ENCODE results near the gene STAT5A. TPM values are rescaled to one million over a fixed set of nuclear protein-coding genes. Genes with fewer than 3 reads are reported as not detected.

The STAT5A gene
- total RNA-seq, 1 experiment from 2014 or later = 3.1 TPM

DNA sequence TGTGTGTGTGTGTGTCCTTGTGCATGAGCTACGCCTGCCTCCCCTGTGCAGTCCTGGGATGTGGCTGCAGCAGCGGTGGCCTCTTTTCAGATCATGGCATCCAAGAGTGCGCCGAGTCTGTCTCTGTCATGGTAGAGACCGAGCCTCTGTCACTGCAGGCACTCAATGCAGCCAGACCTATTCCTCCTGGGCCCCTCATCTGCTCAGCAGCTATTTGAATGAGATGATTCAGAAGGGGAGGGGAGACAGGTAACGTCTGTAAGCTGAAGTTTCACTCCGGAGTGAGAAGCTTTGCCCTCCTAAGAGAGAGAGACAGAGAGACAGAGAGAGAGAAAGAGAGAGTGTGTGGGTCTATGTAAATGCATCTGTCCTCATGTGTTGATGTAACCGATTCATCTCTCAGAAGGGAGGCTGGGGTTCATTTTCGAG lies 22.5 kb downstream of the STAT5A start:
- no peaks in the 10 kb centered on the region for H3K4me1 Mint-ChIP-seq (ENCODE audit: low read depth, unreplicated experiment)
- CTCF ChIA-PET = no interaction called here
- intact Hi-C loops (cut with micrococcal nuclease; ENCODE audit: unreplicated experiment) = no loop called here
- DNase-seq = no peak
- no peak overlapping the region for H3K27ac Mint-ChIP-seq (ENCODE audit: unreplicated experiment)
- BruUV-seq (replicated peaks) = no TSS peak
- TF ChIP-seq, protein P1, sequence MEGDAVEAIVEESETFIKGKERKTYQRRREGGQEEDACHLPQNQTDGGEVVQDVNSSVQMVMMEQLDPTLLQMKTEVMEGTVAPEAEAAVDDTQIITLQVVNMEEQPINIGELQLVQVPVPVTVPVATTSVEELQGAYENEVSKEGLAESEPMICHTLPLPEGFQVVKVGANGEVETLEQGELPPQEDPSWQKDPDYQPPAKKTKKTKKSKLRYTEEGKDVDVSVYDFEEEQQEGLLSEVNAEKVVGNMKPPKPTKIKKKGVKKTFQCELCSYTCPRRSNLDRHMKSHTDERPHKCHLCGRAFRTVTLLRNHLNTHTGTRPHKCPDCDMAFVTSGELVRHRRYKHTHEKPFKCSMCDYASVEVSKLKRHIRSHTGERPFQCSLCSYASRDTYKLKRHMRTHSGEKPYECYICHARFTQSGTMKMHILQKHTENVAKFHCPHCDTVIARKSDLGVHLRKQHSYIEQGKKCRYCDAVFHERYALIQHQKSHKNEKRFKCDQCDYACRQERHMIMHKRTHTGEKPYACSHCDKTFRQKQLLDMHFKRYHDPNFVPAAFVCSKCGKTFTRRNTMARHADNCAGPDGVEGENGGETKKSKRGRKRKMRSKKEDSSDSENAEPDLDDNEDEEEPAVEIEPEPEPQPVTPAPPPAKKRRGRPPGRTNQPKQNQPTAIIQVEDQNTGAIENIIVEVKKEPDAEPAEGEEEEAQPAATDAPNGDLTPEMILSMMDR (IDR thresholded peaks at IDR 0.05; ENCODE audit: unreplicated experiment) = no peak
- no peaks in the 10 kb centered on the region for H3K27me3 Mint-ChIP-seq (ENCODE audit: unreplicated experiment)
- no peak overlapping the region for H3K4me3 Mint-ChIP-seq (ENCODE audit: low read depth, unreplicated experiment)
- peaks cover 33% of the 10 kb centered on the region for H3K36me3 Mint-ChIP-seq (ENCODE audit: insufficient read depth, unreplicated experiment)
- no peaks in the 10 kb centered on the region for H3K9me3 Mint-ChIP-seq (ENCODE audit: low read depth, unreplicated experiment)

DNA sequence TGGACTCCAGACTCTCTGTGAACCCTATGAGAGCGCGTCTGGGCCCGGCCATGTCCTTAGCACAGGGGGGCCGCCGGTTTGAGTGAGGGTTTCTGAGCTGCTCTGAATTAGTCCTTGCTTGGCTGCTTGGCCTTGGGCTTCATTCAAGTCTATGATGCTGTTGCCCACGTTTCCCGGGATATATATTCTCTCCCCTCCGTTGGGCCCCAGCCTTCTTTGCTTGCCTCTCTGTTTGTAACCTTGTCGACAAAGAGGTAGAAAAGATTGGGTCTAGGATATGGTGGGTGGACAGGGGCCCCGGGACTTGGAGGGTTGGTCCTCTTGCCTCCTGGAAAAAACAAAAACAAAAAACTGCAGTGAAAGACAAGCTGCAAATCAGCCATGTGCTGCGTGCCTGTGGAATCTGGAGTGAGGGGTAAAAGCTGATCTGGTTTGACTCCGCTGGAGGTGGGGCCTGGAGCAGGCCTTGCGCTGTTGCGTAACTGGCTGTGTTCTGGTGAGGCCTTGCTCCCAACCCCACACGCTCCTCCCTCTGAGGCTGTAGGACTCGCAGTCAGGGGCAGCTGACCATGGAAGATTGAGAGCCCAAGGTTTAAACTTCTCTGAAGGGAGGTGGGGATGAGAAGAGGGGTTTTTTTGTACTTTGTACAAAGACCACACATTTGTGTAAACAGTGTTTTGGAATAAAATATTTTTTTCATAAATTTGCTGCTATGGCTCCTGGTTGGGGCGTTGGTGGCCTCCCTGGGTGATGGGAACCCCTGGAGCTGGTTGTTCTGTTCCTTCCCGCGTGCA lies 23.1 kb downstream of the STAT5A start:
- H3K27ac Mint-ChIP-seq (ENCODE audit: unreplicated experiment) = peak overlapping the region; percentile 10
- intact Hi-C loops (cut with micrococcal nuclease; ENCODE audit: unreplicated experiment) = no loop called here
- H3K4me1 Mint-ChIP-seq (ENCODE audit: low read depth, unreplicated experiment) = no peaks in the 10 kb centered on the region
- TF ChIP-seq, protein P1 (IDR thresholded peaks at IDR 0.05; ENCODE audit: unreplicated experiment) = no peak
- no peaks in the 10 kb centered on the region for H3K27me3 Mint-ChIP-seq (ENCODE audit: unreplicated experiment)
- H3K4me3 Mint-ChIP-seq (ENCODE audit: low read depth, unreplicated experiment) = no peak overlapping the region
- no TSS peak for BruUV-seq (replicated peaks)
- no peaks in the 10 kb centered on the region for H3K9me3 Mint-ChIP-seq (ENCODE audit: low read depth, unreplicated experiment)
- CTCF ChIA-PET = interaction anchor here (0.9 kb wide), 1 partner anchor 10 kb away, joined by 4 read pairs; no protein-coding TSS in a partner anchor
- peaks cover 35% of the 10 kb centered on the region for H3K36me3 Mint-ChIP-seq (ENCODE audit: insufficient read depth, unreplicated experiment)
- DNase-seq = no peak

DNA sequence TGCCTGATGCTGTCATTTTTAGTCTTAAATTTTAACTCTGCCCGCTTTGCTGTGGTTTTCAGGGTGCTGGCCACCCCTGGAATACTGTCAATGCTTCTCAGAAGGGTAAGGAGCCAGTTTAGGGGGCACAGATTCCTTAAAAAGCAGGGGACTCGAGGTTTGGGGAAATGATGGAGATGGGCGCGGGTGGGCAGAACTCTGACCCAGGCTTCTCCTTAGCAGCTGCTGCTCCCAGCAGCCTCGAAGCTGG lies 23.7 kb downstream of the STAT5A start:
- Mint-ChIP-seq H3K4me1 (ENCODE audit: low read depth, unreplicated experiment) (no peaks in the 10 kb centered on the region), H3K27ac (ENCODE audit: unreplicated experiment) (peak overlapping the region; percentile 10), H3K4me3 (ENCODE audit: low read depth, unreplicated experiment) (no peak overlapping the region), H3K9me3 (ENCODE audit: low read depth, unreplicated experiment) (no peaks in the 10 kb centered on the region), H3K27me3 (ENCODE audit: unreplicated experiment) (no peaks in the 10 kb centered on the region), H3K36me3 (ENCODE audit: insufficient read depth, unreplicated experiment) (peaks cover 35% of the 10 kb centered on the region)
- no peak for DNase-seq
- no TSS peak for BruUV-seq (replicated peaks)
- TF ChIP-seq, protein P1 (IDR thresholded peaks at IDR 0.05; ENCODE audit: unreplicated experiment) = no peak
- CTCF ChIA-PET = interaction anchor here (0.9 kb wide), 1 partner anchor 10 kb away, joined by 4 read pairs; no protein-coding TSS in a partner anchor
- intact Hi-C loops (cut with micrococcal nuclease; ENCODE audit: unreplicated experiment) = no loop called here

DNA sequence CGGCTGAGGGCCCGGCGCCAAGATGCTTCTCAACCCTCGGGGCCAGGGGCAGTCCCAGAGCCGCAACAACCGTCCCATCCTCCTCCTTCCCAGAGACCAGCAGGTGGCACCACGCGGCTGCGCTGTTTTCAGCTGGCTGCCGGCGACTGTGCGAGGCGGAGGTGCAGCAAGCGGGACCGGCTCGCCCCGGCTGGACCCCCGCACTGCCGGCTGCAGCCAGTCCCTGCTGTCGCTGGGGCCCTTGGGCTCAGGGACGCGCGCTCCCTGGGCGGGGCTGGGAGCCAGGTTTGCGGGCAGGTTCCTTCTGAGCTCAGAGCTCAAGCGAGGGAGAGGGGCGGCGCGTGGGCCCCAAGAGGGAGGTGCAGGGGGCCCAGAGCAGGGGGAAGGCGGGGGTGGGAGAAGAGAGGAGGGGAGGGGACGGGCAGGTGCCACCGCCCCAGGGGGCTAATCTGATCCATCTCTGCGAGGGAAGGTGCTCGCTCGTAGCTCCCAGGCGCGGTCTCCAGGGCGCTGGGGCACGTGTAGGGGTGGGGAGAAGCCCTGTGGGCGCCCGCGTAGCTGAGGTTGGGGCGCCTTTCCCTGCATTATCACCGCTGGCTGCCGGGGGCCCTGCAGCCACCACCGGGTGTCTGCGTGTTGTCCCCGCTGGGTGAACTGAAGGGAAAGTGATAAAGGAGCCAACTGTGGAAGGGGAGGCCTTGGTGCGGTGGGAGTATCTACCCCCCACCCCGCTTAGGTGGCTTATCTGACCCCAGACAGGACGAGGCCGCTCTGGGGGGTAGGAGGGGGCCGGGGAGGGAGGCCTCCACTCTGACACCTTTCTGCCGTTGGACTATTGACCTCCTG lies 24.2 kb downstream of the STAT5A start:
- Mint-ChIP-seq H3K4me1 (ENCODE audit: low read depth, unreplicated experiment) (peaks cover 2% of the 10 kb centered on the region), H3K27ac (ENCODE audit: unreplicated experiment) (no peak overlapping the region), H3K36me3 (ENCODE audit: insufficient read depth, unreplicated experiment) (peaks cover 35% of the 10 kb centered on the region), H3K4me3 (ENCODE audit: low read depth, unreplicated experiment) (no peak overlapping the region), H3K27me3 (ENCODE audit: unreplicated experiment) (no peaks in the 10 kb centered on the region), H3K9me3 (ENCODE audit: low read depth, unreplicated experiment) (no peaks in the 10 kb centered on the region)
- no peak for DNase-seq
- BruUV-seq (replicated peaks) = no TSS peak
- TF ChIP-seq, protein P1 (IDR thresholded peaks at IDR 0.05; ENCODE audit: unreplicated experiment) = no peak
- CTCF ChIA-PET = interaction anchor here (0.6 kb wide), 1 partner anchor 203 kb away, joined by 4 read pairs; no protein-coding TSS in a partner anchor
- intact Hi-C loops (cut with micrococcal nuclease; ENCODE audit: unreplicated experiment) = no loop called here
